K562 (cell line): ENCODE results near the gene NKX6-2. TPM values are rescaled to one million over a fixed set of nuclear protein-coding genes. Genes with fewer than 3 reads are reported as not detected.

Experiments
- ATAC-seq: fragments of 200-7000 bp; cut with Tn5 transposase; 3 replicates; pipeline ENCODE4 v1.9.1; 2020; ENCODE audit warnings: moderate library complexity
- BruUV-seq: library from RNA; stranded (reverse); fragments of 400-500 nt; replicated peaks from 2 replicates; lab custom pipeline; 2021; lab: Mats Ljungman, UMichigan
- CTCF ChIA-PET: fragments of 300-600 bp; formaldehyde crosslinking; extraction: SDS; loops from one replicate; lab custom pipeline; 2021; ENCODE audit warnings: low intra/inter-chr PET ratio; lab: Yijun Ruan, JAX
- POLR2A ChIA-PET: fragments of 300-600, 350-650 bp; sonication (Branson Sonifier 250); formaldehyde crosslinking; extraction: SDS; loops from one replicate; lab custom pipeline; 2021; ENCODE audit warnings: antibody characterized with exemption, inconsistent platforms; lab: Yijun Ruan, JAX
- DNase-seq, 4 experiments: peaks; one replicate each; pipeline versions ENCODE4 v3.0.0 to v3.0.0-alpha.2; 2011 to 2018; ENCODE audit warnings: low spot score in 3 of 4, mixed read lengths in 3 of 4; ENCODE audit errors: extremely low read depth in 1 of 4
- FAIRE-seq: peaks from 2 replicates; lab custom pipeline; 2011; peaks lifted over from hg19 to GRCh38; lab: Jason Lieb, UNC
- H2AFZ ChIP-seq: 2 replicates; pipeline ENCODE4 v1.6.0; 2011; ENCODE audit warnings: low read depth, low read length, control low read depth, inconsistent platforms
- H3K27ac ChIP-seq: fragments of 200-600 bp; 3 replicates; pipeline ENCODE4 v1.8.0; 2011; ENCODE audit warnings: low read depth, mild to moderate bottlenecking, control low read depth, inconsistent platforms, low read length, moderate library complexity, mixed read lengths; ENCODE audit errors: extremely low read depth
- H3K27me3 ChIP-seq, 2 experiments: fragments of 300-600 bp in 1 of 2; 2 replicates in 1 of 2; 3 replicates in 1 of 2; pipeline versions ENCODE4 v1.6.0 to v1.8.0; 2011; ENCODE audit warnings: inconsistent platforms in 2 of 2, low read length in 2 of 2, mild to moderate bottlenecking in 1 of 2, mixed read lengths in 1 of 2, moderate library complexity in 1 of 2; ENCODE audit not compliant: control insufficient read depth in 2 of 2, insufficient read depth in 2 of 2
- H3K36me3 ChIP-seq: fragments of 300-600 bp; 3 replicates; pipeline ENCODE4 v1.8.0; 2011; ENCODE audit warnings: mild to moderate bottlenecking, low read length, inconsistent platforms; ENCODE audit not compliant: control insufficient read depth, insufficient read depth
- H3K4me1 ChIP-seq, 2 experiments: fragments of 200-600 bp in 1 of 2; replicated peaks in 1 of 2; 2 replicates in 1 of 2; 3 replicates in 1 of 2; pipeline versions ENCODE4 v1.5.1 to v1.8.0; 2011; ENCODE audit warnings: inconsistent platforms in 2 of 2, low read length in 2 of 2, mild to moderate bottlenecking in 1 of 2, mixed read lengths in 1 of 2, moderate library complexity in 1 of 2; ENCODE audit not compliant: control insufficient read depth in 2 of 2, insufficient read depth in 2 of 2
- H3K4me2 ChIP-seq: 2 replicates; pipeline ENCODE4 v1.6.1; 2011; ENCODE audit warnings: low read length, control low read depth, inconsistent platforms, mixed read lengths; ENCODE audit not compliant: insufficient read depth
- H3K4me3 ChIP-seq: fragments of 200-600 bp; sonication (generic), shearing (Covaris generic); 2 replicates; pipeline ENCODE4 v1.5.1; 2016; ENCODE audit warnings: control low read depth, inconsistent platforms
- H3K79me2 ChIP-seq: fragments of 200-600 bp; 3 replicates; pipeline ENCODE4 v1.8.0; 2011; ENCODE audit warnings: low read length, inconsistent platforms; ENCODE audit not compliant: control insufficient read depth, insufficient read depth
- H3K9ac ChIP-seq, 2 experiments: 2 replicates each; pipeline versions ENCODE4 v1.6.0 to v1.6.1; 2011; ENCODE audit warnings: low read depth in 2 of 2, low read length in 2 of 2, control low read depth in 1 of 2, inconsistent platforms in 1 of 2, mild to moderate bottlenecking in 1 of 2, mixed read lengths in 1 of 2; ENCODE audit not compliant: insufficient read depth in 1 of 2
- H3K9me1 ChIP-seq: one replicate; pipeline ENCODE4 v1.6.0; 2011; ENCODE audit warnings: inconsistent platforms, mild to moderate bottlenecking, low read length, moderate library complexity; ENCODE audit not compliant: control insufficient read depth, insufficient read depth
- H3K9me3 ChIP-seq: replicated peaks from 2 replicates; pipeline ENCODE4 v1.5.1; 2011; ENCODE audit warnings: low read depth, low read length, inconsistent platforms; ENCODE audit not compliant: control insufficient read depth, insufficient read depth
- H4K20me1 ChIP-seq: replicated peaks from 2 replicates; pipeline ENCODE4 v1.6.1; 2011; ENCODE audit warnings: low read length, inconsistent platforms, mixed read lengths; ENCODE audit not compliant: control insufficient read depth, insufficient read depth
- ARID3B ChIP-seq: fragments of 250-450 bp; sonication (Bioruptor Pico); IDR thresholded peaks from 2 replicates; pipeline ENCODE4 v1.4.0; 2020; ENCODE audit warnings: borderline replicate concordance
- CBX8 ChIP-seq: fragments of 200-600 bp; sonication (generic); IDR thresholded peaks from 2 replicates; pipeline ENCODE4 v1.6.1; 2012; ENCODE audit warnings: borderline replicate concordance, mixed run types, low read depth, mild to moderate bottlenecking, moderate library complexity, mixed read lengths, low read length, control low read depth, inconsistent platforms; ENCODE audit not compliant: poor library complexity, severe bottlenecking; ENCODE audit errors: extremely low read depth
- EHMT2 ChIP-seq: fragments of 450-650 bp; IDR thresholded peaks from 2 replicates; pipeline ENCODE4 v1.6.1; 2018; ENCODE audit warnings: antibody characterized with exemption
- GTF2A2 ChIP-seq: IDR thresholded peaks from 2 replicates; pipeline ENCODE4 v1.6.1; 2016; ENCODE audit warnings: mild to moderate bottlenecking, missing genetic modification characterization, missing compliant biosample characterization
- GTF2F1 ChIP-seq: IDR thresholded peaks from 2 replicates; pipeline ENCODE4 v1.6.1; 2011; ENCODE audit warnings: low read depth, low read length, improper control_type of control experiment
- IFI16 ChIP-seq: fragments of 250-450 bp; sonication (Bioruptor Pico); IDR thresholded peaks from 2 replicates; pipeline ENCODE4 v2.1.2; 2022; ENCODE audit warnings: mild to moderate bottlenecking, inconsistent platforms
- LARP7 ChIP-seq: fragments of 450-650 bp; IDR thresholded peaks from 2 replicates; pipeline ENCODE4 v1.6.1; 2016
- MEF2A ChIP-seq: IDR thresholded peaks from 2 replicates; pipeline ENCODE4 v1.6.1; 2011; ENCODE audit warnings: low read depth, mild to moderate bottlenecking, low read length, moderate library complexity; ENCODE audit not compliant: control insufficient read depth
- NBN ChIP-seq: fragments of 450-650 bp; IDR thresholded peaks from 2 replicates; pipeline ENCODE4 v1.6.1; 2016; ENCODE audit warnings: low read depth, mild to moderate bottlenecking
- NKRF ChIP-seq: fragments of 450-650 bp; IDR thresholded peaks from 2 replicates; pipeline ENCODE4 v1.6.1; 2016; ENCODE audit warnings: borderline replicate concordance
- NONO ChIP-seq, 2 experiments: fragments of 200-400 bp in 1 of 2; fragments of 450-650 bp in 1 of 2; formaldehyde crosslinking in 1 of 2; IDR thresholded peaks; 2 replicates each; pipeline ENCODE4 v1.6.1; 2017; ENCODE audit warnings: low read depth in 2 of 2, mild to moderate bottlenecking in 2 of 2, moderate library complexity in 2 of 2, low read length in 1 of 2
- RB1 ChIP-seq: fragments of 450-650 bp; IDR thresholded peaks from 2 replicates; pipeline ENCODE4 v1.6.1; 2017; ENCODE audit warnings: low read depth, mild to moderate bottlenecking
- SLC30A9 ChIP-seq: fragments of 250-450 bp; sonication (Bioruptor Pico); IDR thresholded peaks from 2 replicates; pipeline ENCODE4 v1.8.0; 2022; ENCODE audit warnings: mild to moderate bottlenecking, moderate library complexity
- SMARCE1 ChIP-seq: fragments of 450-650 bp; IDR thresholded peaks from 2 replicates; pipeline ENCODE4 v1.7.1; 2016; ENCODE audit warnings: mild to moderate bottlenecking
- SREBF2 ChIP-seq: sonication (generic); formaldehyde crosslinking; IDR thresholded peaks from 2 replicates; pipeline ENCODE4 v1.4.0; 2020; ENCODE audit warnings: mild to moderate bottlenecking, missing genetic modification reagents
- SRSF1 ChIP-seq: fragments of 200-400 bp; formaldehyde crosslinking; IDR thresholded peaks from 2 replicates; pipeline ENCODE4 v1.6.1; 2017; ENCODE audit warnings: mild to moderate bottlenecking, low read depth, low read length, moderate library complexity
- SUPT5H ChIP-seq: fragments of 450-650 bp; IDR thresholded peaks from 2 replicates; pipeline ENCODE4 v1.6.1; 2016
- TAL1 ChIP-seq: fragments of 450-650 bp; IDR thresholded peaks from 2 replicates; pipeline ENCODE4 v1.6.1; 2016; ENCODE audit warnings: mild to moderate bottlenecking
- ZC3H4 ChIP-seq: sonication (generic); formaldehyde crosslinking; IDR thresholded peaks from 2 replicates; pipeline ENCODE4 v1.9.0; 2021; ENCODE audit warnings: missing genetic modification reagents, borderline replicate concordance
- ZNF134 ChIP-seq: fragments of 250-450 bp; sonication (Bioruptor Pico); conservative IDR thresholded peaks from 2 replicates; pipeline ENCODE4 v1.4.0; 2020
- ZNF354B ChIP-seq: fragments of 250-450 bp; sonication (Bioruptor Pico); IDR thresholded peaks from 2 replicates; pipeline ENCODE4 v1.4.0; 2020
- ZNF668 ChIP-seq: fragments of 250-450 bp; sonication (Bioruptor Pico); IDR thresholded peaks from 2 replicates; pipeline ENCODE4 v1.8.0; 2022; ENCODE audit warnings: mild to moderate bottlenecking, inconsistent platforms
- WGBS: fragments of 100-300 bp; shearing (Covaris generic); methylation state at CpG from one replicate; pipeline ENCODE4 v1.1.6; 2016; ENCODE audit warnings: low coverage, mixed read lengths; ENCODE audit not compliant: insufficient coverage; ENCODE audit errors: missing lambda C conversion rate; 5-methylcytosine and 5-hydroxymethylcytosine counted together
- in situ Hi-C: fragments of 300-500 bp; cut with MboI; formaldehyde crosslinking; loops from 4 replicates; pipeline ENCODE4 v1.15.0; 2018; ENCODE audit warnings: inconsistent platforms, mixed read lengths
- intact Hi-C: fragments of 100-400 bp; cut with micrococcal nuclease; formaldehyde crosslinking; loops from 2 replicates; pipeline ENCODE4 v1.14.2; 2022
- polyA plus RNA-seq, 8 experiments: library from polyadenylated mRNA; depleted of rRNA in 4 of 8; stranded (reverse) in 5 of 8; unstranded in 3 of 8; fragments of >200 nt; fragmentation: Nextera tagmentation in 2 of 8; fragmentation: Illumina TruSeq in 1 of 8; extraction: Ambion mirVana in 2 of 8; extraction: Trizol in 1 of 8; gene quantifications; 2 replicates each; pipeline versions ENCODE4 v1.2.1 to v1.2.3, GENCODE V29; 2011 to 2014; ENCODE audit warnings: inconsistent platforms in 1 of 8, missing spikeins in 1 of 8
- total RNA-seq, 7 experiments: library from RNA; depleted of rRNA in 6 of 7; stranded (reverse); fragments of >200 nt in 6 of 7; fragmentation: Illumina TruSeq in 2 of 7; extraction: Trizol in 2 of 7; gene quantifications; 2 replicates each; pipeline versions ENCODE4 v1.2.1 to v1.2.3, GENCODE V29; 2011 to 2021; ENCODE audit warnings: low replicate concordance in 1 of 7

The NKX6-2 gene
- total and polyA plus RNA-seq, 9 of the 15 experiments (the other 6 are each of a cell fraction or from before 2014, with no cell fraction given): 1.0 to 1.6 TPM; not detected in 7

GRCh38 chr10:132804785-132805426 is 19.0 kb upstream of the NKX6-2 start (continued):
- TF ChIP-seq ZNF668: no peak
- no peak for TF ChIP-seq IFI16 (CRISPR knock-in tag)
- TF ChIP-seq GTF2A2 (tag): no peak
- TF ChIP-seq ARID3B (CRISPR knock-in tag): no peak
- no peak for TF ChIP-seq NBN
- TF ChIP-seq ZNF134 (CRISPR knock-in tag): no peak
- no peak for TF ChIP-seq NONO (IDR thresholded peaks at IDR 0.05; ENCODE audit: low read depth in 2 of 2, low read length in 1 of 2)
- TF ChIP-seq SMARCE1: no peak
- no peak for TF ChIP-seq SLC30A9
- no peak for TF ChIP-seq SREBF2 (CRISPR knock-in tag)
- no peak for TF ChIP-seq ZNF354B

- H3K4me1 ChIP-seq: peaks cover 0 to 14% of the 10 kb centered on the region in 2 experiments; a peak in 2 of 5 replicates
- ChIA-PET CTCF (no interaction called here), POLR2A (no interaction called here)
- no peaks in the 10 kb centered on the region for H3K9me1 ChIP-seq
- intact Hi-C loops (no loop called here), in situ Hi-C loops (no loop called here)
- no peak overlapping the region for H3K27ac ChIP-seq
- H3K79me2 ChIP-seq: no peaks in the 10 kb centered on the region
- WGBS: 28% methylated on average over 11 of the region's 11 CpGs
- no TSS peak for BruUV-seq
- H3K9ac ChIP-seq: no peak overlapping the region
- no peak for DNase-seq
- H2AFZ ChIP-seq: no peak overlapping the region
- no peak for FAIRE-seq
- no peak overlapping the region for H3K4me2 ChIP-seq
- no peaks in the 10 kb centered on the region for H4K20me1 ChIP-seq
- no peaks in the 10 kb centered on the region for H3K9me3 ChIP-seq
- ATAC-seq: no peak
- peaks cover 0 to 11% of the 10 kb centered on the region in 2 experiments; a peak in 2 of 5 replicates for H3K27me3 ChIP-seq
- no peaks in the 10 kb centered on the region for H3K36me3 ChIP-seq
- H3K4me3 ChIP-seq: no peak overlapping the region
- TF ChIP-seq ZC3H4 (CRISPR knock-in tag): no peak
- no peak for TF ChIP-seq NKRF
- no peak for TF ChIP-seq EHMT2
- no peak for TF ChIP-seq SRSF1
- TF ChIP-seq RB1: no peak
- no peak for TF ChIP-seq GTF2F1
- TF ChIP-seq TAL1: no peak
- TF ChIP-seq CBX8: no peak
- no peak for TF ChIP-seq SUPT5H
- TF ChIP-seq MEF2A: no peak
- TF ChIP-seq LARP7: no peak
These were observed 18.3 kb upstream of the NKX6-2 start for GRCh38 chr10:132804287-132804686.
